Measurements from ENCODE around the gene MBLAC2. TPM values are rescaled to one million over a fixed set of nuclear protein-coding genes. Genes with fewer than 3 reads are reported as not detected.

Gene MBLAC2
- total RNA-seq, 2 donors from 2014 or later = 3.7 to 4.4 TPM

DNA sequence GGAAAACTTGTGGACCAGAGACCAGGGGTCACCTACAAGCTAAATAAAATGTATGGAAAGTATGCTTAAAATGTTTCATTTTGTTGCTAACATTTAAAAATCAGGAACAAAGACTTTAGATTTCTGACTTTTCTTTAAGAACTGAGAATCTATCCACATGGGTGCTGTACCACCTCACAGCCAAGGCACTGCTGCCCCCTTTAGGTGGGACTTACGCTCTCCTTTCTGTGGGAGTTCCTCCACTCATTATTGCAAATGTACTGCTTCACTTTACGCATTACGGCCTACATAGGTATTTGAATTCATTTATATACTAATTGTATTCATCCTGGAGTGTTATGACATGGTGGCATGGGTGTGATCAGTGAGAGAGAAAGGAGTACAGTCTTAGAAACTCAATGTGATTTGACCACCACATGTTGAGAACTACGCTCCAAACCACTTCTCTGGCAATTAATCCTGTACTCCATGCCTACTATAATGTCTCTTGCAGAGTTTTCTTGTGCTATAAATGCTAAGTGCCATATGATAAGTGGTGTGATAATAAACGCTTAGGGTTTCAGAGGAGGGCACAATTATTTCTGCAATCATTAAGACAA, 40.4 kb downstream of the MBLAC2 start:
- Mint-ChIP-seq H3K4me3 (no peak overlapping the region), H3K27me3 (peaks cover 35% of the 10 kb centered on the region), H3K36me3 (ENCODE audit: low read depth) (peaks cover 3% of the 10 kb centered on the region), H3K27ac (no peak overlapping the region), H3K4me1 (no peaks in the 10 kb centered on the region)
- peak; percentile 57 for ATAC-seq
- H3K9me3 ChIP-seq (ENCODE audit: control insufficient read depth, low read length, poor library complexity, severe bottlenecking) = no peaks in the 10 kb centered on the region
- DNase-seq = peak in 2 of 3 donors; percentile 12 to 14

DNA sequence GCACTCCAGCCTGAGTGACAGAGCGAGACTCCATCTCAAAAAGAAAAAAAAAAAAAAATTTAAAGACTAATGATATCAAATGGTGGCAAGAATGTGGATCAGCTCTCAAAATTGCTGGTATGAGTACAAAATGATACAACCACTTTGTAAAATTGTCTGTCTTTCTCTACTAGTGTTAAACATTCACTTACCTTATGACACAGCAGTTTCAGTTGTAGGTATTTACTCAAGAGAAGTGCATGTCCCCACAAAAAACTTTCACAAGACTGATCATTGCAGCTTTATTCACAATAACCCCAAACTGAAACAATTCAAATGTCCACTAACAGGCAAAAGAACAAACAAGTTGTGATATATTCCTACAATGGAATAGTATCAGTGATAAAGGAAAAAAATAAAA, 50.3 kb downstream of the MBLAC2 start:
- peaks cover 43% of the 10 kb centered on the region for H3K27me3 Mint-ChIP-seq
- H3K4me1 Mint-ChIP-seq = no peaks in the 10 kb centered on the region
- H3K9me3 ChIP-seq (ENCODE audit: control insufficient read depth, low read length, poor library complexity, severe bottlenecking) = no peaks in the 10 kb centered on the region
- no peak for DNase-seq
- H3K4me3 Mint-ChIP-seq = no peak overlapping the region
- ATAC-seq = no peak
- H3K36me3 Mint-ChIP-seq (ENCODE audit: low read depth) = peaks cover 2% of the 10 kb centered on the region
- H3K27ac Mint-ChIP-seq = no peak overlapping the region

DNA sequence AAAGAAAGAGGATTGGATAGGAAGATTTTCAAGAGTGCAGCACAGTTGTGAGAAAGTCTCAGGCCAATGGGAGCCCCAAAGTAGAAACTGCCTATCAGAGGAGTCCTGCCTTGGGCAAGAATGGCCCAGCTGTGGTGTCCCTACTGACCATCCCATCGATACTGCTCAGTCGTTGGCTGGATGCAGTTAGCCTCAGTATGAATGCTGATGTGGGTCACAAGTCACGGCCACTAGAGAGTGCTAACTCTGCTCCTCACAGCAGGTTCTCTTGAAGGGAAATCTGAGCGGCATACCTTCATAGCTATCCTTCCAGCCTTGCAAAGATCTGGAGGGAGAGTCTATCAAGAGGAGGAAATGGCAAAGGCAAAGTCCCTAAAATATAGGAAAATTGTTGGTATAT, 53.4 kb downstream of the MBLAC2 start:
- no peaks in the 10 kb centered on the region for H3K9me3 ChIP-seq (ENCODE audit: control insufficient read depth, low read length, poor library complexity, severe bottlenecking)
- Mint-ChIP-seq H3K4me3 (no peak overlapping the region), H3K27me3 (peaks cover 59% of the 10 kb centered on the region), H3K27ac (no peak overlapping the region), H3K36me3 (ENCODE audit: low read depth) (peaks cover 2% of the 10 kb centered on the region), H3K4me1 (no peaks in the 10 kb centered on the region)
- ATAC-seq = no peak
- no peak for DNase-seq

DNA sequence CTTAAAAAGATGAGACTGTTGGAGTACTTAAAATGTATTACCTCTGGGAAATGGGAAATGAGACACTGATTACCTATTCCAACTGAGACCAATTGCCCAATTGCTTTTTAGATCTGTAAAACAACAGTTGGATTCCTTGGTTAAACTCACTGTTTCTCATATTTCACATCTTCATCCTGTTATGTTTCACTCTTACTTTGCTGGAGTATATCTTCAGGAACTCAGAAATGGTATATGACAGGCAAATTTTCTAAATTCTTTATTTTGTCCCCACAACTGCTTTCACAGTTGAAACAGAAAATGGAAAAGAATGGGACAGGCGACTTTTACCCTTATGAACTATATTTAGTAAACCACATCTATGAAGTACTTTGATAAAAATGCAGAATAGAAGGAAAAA, 56.4 kb downstream of the MBLAC2 start:
- ATAC-seq (no peak), DNase-seq (no peak)
- Mint-ChIP-seq H3K36me3 (ENCODE audit: low read depth) (no peaks in the 10 kb centered on the region), H3K27me3 (peaks cover 56% of the 10 kb centered on the region), H3K4me1 (no peaks in the 10 kb centered on the region), H3K27ac (no peak overlapping the region), H3K4me3 (no peak overlapping the region)
- H3K9me3 ChIP-seq (ENCODE audit: control insufficient read depth, low read length, poor library complexity, severe bottlenecking) = no peaks in the 10 kb centered on the region

DNA sequence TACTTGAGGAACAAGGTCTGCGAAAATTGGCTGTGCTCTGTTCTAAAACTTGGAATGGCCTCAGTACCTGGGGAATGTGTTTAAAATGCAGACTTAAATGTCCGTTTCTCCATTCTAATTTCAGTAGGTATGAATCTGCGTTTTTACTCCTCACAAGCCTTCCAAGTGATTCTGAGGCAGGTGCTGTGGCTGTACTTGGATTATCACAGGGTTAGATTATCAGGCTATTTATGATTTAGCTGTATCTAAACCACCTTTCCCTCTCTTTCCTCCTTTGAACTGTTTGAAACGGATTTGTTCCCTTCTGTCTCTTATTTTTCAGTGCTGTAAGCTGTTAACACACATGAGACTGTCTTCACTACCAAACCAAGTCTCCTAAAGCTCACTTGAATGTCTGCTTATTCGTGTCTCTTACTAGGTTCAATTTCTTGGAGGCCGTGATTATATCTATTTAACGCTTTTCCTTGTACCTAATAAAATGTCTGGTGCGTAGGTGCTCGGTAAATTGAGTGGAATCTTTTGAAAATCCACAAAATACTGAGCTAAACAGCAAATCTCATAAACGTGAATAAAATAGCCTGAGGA, 64.3 kb downstream of the MBLAC2 start:
- ATAC-seq (no peak), DNase-seq (no peak)
- peaks cover 12% of the 10 kb centered on the region for H3K4me1 Mint-ChIP-seq
- no peak overlapping the region for H3K27ac Mint-ChIP-seq
- H3K36me3 Mint-ChIP-seq (ENCODE audit: low read depth) = peaks cover 6% of the 10 kb centered on the region
- H3K4me3 Mint-ChIP-seq = no peak overlapping the region
- no peaks in the 10 kb centered on the region for H3K9me3 ChIP-seq (ENCODE audit: control insufficient read depth, low read length, poor library complexity, severe bottlenecking)
- no peaks in the 10 kb centered on the region for H3K27me3 Mint-ChIP-seq

DNA sequence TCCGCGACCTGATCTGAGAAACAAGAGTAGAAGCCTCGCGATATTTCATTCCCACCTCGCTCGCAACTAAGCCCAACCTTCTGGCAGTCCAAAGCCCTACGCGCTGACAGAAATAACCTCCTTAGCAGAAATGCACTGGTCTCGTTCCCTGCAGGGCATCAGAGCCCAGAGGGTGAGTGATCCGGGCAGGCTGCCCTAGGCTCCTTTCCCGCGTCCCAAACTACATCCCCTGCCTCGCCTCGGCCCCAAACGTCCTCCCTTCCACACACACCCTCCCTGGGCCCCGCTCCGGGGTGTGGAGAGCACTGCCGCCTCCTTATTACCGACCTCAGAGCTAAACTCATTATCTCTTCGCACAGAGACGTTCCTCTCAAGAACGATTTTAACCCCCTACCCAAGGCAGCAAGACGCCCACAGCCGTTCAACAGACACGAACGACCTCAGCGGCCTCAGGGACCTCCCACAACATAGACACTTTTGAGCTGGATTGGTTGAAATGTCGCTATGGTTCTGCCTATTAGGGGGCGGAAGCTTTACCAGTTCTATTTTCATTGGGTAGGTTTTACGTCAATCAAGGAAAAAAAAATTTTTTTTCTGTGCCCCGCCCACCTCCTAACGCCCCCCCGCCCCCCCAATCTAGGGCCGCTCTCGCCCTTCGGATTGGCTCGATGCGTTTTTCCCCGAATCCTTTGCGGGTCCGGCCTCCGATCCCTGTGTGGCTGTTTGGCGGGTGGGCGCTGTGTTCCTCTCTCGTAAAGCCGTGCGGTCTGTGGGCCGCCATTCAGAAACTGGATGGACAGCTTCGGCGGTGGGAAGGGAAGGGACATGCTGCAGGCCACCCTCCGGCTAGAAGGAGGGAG, 65.0 kb downstream of the MBLAC2 start, which contains the start of gene CETN3:
Gene CETN3, minus strand, starts transcription at position 439 of the 860 bp plus-strand sequence. Its CDS starts 95 bp downstream, at position 344.
- Mint-ChIP-seq H3K27me3 (no peaks in the 10 kb centered on the region), H3K27ac (no peak within 1 kb of the TSS), H3K36me3 (ENCODE audit: low read depth) (peaks cover 10% of the 10 kb centered on the region), H3K4me1 (peaks cover 14% of the 10 kb centered on the region), H3K4me3 (no peak within 1 kb of the TSS)
- no peaks in the 10 kb centered on the region for H3K9me3 ChIP-seq (ENCODE audit: control insufficient read depth, low read length, poor library complexity, severe bottlenecking)
- DNase-seq (peak; percentile 71 to 86 (median 79)), ATAC-seq (peak; percentile 94)

DNA sequence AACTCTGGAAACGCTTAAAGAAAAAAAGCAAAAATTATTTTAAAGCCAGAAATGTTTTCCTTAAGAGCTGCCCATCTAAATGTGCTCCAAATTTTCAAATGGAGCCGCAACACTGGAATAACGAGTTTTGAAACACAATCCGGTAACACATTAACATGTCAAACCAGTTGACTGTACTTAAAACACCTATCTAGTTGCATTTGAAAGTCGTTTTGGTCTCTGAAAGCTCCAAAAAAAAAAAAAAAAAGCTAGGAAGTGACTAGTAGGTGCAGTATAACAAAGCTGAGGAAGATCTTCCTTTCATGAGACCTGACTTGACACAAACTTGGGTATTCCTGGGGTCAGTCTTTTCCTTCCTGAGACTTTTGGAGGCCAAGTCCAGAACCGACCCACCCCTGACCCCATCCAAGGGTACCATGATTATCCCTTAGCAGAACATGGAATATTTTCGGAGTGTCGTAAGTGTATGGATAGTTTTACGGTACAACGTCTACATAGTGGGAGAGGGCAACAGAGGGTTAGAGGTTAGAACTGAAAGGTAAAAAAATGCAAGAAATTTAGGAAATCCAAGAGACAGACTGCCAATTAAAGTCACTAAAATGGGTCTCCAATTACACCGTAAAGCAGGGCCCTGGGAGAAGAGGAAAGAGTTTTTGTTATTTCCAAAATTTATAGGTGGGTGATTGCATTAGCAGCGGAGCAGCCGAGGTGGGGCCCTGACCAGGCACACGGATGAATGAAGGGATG, 65.8 kb downstream of the MBLAC2 start:
- Mint-ChIP-seq H3K4me3 (no peak overlapping the region), H3K27ac (no peak overlapping the region), H3K27me3 (no peaks in the 10 kb centered on the region), H3K36me3 (ENCODE audit: low read depth) (peaks cover 10% of the 10 kb centered on the region), H3K4me1 (peaks cover 14% of the 10 kb centered on the region)
- DNase-seq = no peak
- ATAC-seq = no peak
- no peaks in the 10 kb centered on the region for H3K9me3 ChIP-seq (ENCODE audit: control insufficient read depth, low read length, poor library complexity, severe bottlenecking)

Other genes starting within 250 kb of the MBLAC2 start
- gene CETN3, start 65.0 kb downstream of the MBLAC2 start, total RNA-seq = 1 to 10 TPM; 2.5 to 4.5 TPM
- gene POLR3G, start 93 bp upstream of the MBLAC2 start, total RNA-seq = under 1 TPM; 0.21 to 0.77 TPM
- gene LYSMD3, start 54.8 kb upstream of the MBLAC2 start, total RNA-seq = 10 to 100 TPM; 17.8 to 24.7 TPM
- under 1 TPM; 0.44 to 0.52 TPM for gene ADGRV1, start 84.0 kb upstream of the MBLAC2 start, total RNA-seq